GM18907 (cell line): Measurements from ENCODE around the gene SMARCE1.

Source experiments
- ATAC-seq: cut with Tn5 transposase; IDR thresholded peaks from one replicate; pipeline ENCODE4 v1.9.1; 2021; ENCODE audit warnings: mild to moderate bottlenecking, moderate library complexity; ENCODE audit not compliant: unreplicated experiment

The SMARCE1 gene

GRCh38 chr17:40647624-40648383 lies at the start of gene SMARCE1:
Gene SMARCE1, minus strand, starts transcription at chr17:40647818. Its CDS starts 2,016 bp downstream, at chr17:40645802.
- peak; percentile 72 for ATAC-seq

GRCh38 chr17:40697297-40697696 lies 49.7 kb upstream of the SMARCE1 start:
- no peak for ATAC-seq

GRCh38 chr17:40696651-40697072 lies 49.0 kb upstream of the SMARCE1 start:
- no peak for ATAC-seq

- no peak for ATAC-seq
Observed at GRCh38 chr17:40695874-40696472, 48.4 kb upstream of the SMARCE1 start.

GRCh38 chr17:40694584-40694983 lies 47.0 kb upstream of the SMARCE1 start:
- no peak for ATAC-seq

- no peak for ATAC-seq
Observed at GRCh38 chr17:40687106-40687505, 39.5 kb upstream of the SMARCE1 start.

GRCh38 chr17:40686192-40686591 lies 38.6 kb upstream of the SMARCE1 start:
- ATAC-seq: no peak

GRCh38 chr17:40680998-40681397 lies 33.4 kb upstream of the SMARCE1 start:
- ATAC-seq: no peak

GRCh38 chr17:40679523-40679907 lies 31.9 kb upstream of the SMARCE1 start:
- no peak for ATAC-seq

- ATAC-seq: no peak
Observed at GRCh38 chr17:40678902-40679522, 31.4 kb upstream of the SMARCE1 start.

- no peak for ATAC-seq
Observed at GRCh38 chr17:40675905-40676304, 28.3 kb upstream of the SMARCE1 start.

GRCh38 chr17:40672654-40673053 lies 25.0 kb upstream of the SMARCE1 start:
- no peak for ATAC-seq

GRCh38 chr17:40671282-40671681 lies 23.7 kb upstream of the SMARCE1 start:
- no peak for ATAC-seq

- no peak for ATAC-seq
Observed at GRCh38 chr17:40666331-40666730, 18.7 kb upstream of the SMARCE1 start.

GRCh38 chr17:40664582-40665333 lies 17.1 kb upstream of the SMARCE1 start, which contains the start of gene KRT222:
Gene KRT222, minus strand, starts transcription at chr17:40665177. Its CDS starts 78 bp downstream, at chr17:40665099.
- ATAC-seq: no peak

- ATAC-seq: no peak
Observed at GRCh38 chr17:40663252-40663651, 15.6 kb upstream of the SMARCE1 start.

- ATAC-seq: no peak
Observed at GRCh38 chr17:40659911-40660310, 12.3 kb upstream of the SMARCE1 start.

GRCh38 chr17:40658396-40658795 lies 10.8 kb upstream of the SMARCE1 start:
- no peak for ATAC-seq

GRCh38 chr17:40651939-40652338 lies 4.3 kb upstream of the SMARCE1 start:
- ATAC-seq: no peak

- ATAC-seq: peak; percentile 27
Observed at GRCh38 chr17:40648384-40648968, 858 bp upstream of the SMARCE1 start.
